ENCODE measurements around the gene MAP4K4. TPM values are rescaled to one million over a fixed set of nuclear protein-coding genes. Genes with fewer than 3 reads are reported as not detected.

Gene MAP4K4
- total RNA-seq, 3 donors from 2014 or later: 26.4 to 54.6 (median 34.2) TPM

- ATAC-seq (no peak), DNase-seq (no peak)
- intact Hi-C loops (cut with DNase I, micrococcal nuclease): no loop called here
- peaks cover 1% of the 10 kb centered on the region for H3K9me3 ChIP-seq
- no peaks in the 10 kb centered on the region for H3K4me1 ChIP-seq (ENCODE audit: low read depth)
- no peak overlapping the region for H3K4me3 ChIP-seq
- TF ChIP-seq, protein P1, sequence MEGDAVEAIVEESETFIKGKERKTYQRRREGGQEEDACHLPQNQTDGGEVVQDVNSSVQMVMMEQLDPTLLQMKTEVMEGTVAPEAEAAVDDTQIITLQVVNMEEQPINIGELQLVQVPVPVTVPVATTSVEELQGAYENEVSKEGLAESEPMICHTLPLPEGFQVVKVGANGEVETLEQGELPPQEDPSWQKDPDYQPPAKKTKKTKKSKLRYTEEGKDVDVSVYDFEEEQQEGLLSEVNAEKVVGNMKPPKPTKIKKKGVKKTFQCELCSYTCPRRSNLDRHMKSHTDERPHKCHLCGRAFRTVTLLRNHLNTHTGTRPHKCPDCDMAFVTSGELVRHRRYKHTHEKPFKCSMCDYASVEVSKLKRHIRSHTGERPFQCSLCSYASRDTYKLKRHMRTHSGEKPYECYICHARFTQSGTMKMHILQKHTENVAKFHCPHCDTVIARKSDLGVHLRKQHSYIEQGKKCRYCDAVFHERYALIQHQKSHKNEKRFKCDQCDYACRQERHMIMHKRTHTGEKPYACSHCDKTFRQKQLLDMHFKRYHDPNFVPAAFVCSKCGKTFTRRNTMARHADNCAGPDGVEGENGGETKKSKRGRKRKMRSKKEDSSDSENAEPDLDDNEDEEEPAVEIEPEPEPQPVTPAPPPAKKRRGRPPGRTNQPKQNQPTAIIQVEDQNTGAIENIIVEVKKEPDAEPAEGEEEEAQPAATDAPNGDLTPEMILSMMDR (IDR thresholded peaks at IDR 0.05): no peak
- no peaks in the 10 kb centered on the region for H3K36me3 ChIP-seq (ENCODE audit: low read depth)
These were observed 19.8 kb upstream of the MAP4K4 start for GRCh38 chr2:101677658-101678057.

- Histone ChIP-seq H3K4me3 (no peak overlapping the region), H3K36me3 (ENCODE audit: low read depth) (no peaks in the 10 kb centered on the region), H3K9me3 (no peaks in the 10 kb centered on the region), H3K4me1 (ENCODE audit: low read depth) (no peaks in the 10 kb centered on the region)
- DNase-seq (no peak), ATAC-seq (no peak)
- TF ChIP-seq, protein P1 (IDR thresholded peaks at IDR 0.05): no peak
- intact Hi-C loops (cut with DNase I, micrococcal nuclease): no loop called here
These were observed 19.1 kb upstream of the MAP4K4 start for GRCh38 chr2:101678379-101678778.

- ATAC-seq (no peak), DNase-seq (no peak)
- intact Hi-C loops (cut with DNase I, micrococcal nuclease): no loop called here
- Histone ChIP-seq H3K36me3 (ENCODE audit: low read depth) (no peaks in the 10 kb centered on the region), H3K4me3 (no peak overlapping the region), H3K4me1 (ENCODE audit: low read depth) (no peaks in the 10 kb centered on the region), H3K9me3 (no peaks in the 10 kb centered on the region)
- TF ChIP-seq, protein P1 (IDR thresholded peaks at IDR 0.05): no peak
These were observed 18.3 kb upstream of the MAP4K4 start for GRCh38 chr2:101679037-101679726.

- Histone ChIP-seq H3K36me3 (ENCODE audit: low read depth) (no peaks in the 10 kb centered on the region), H3K4me3 (no peak overlapping the region), H3K4me1 (ENCODE audit: low read depth) (no peaks in the 10 kb centered on the region), H3K9me3 (no peaks in the 10 kb centered on the region)
- DNase-seq (no peak), ATAC-seq (no peak)
- TF ChIP-seq, protein P1 (IDR thresholded peaks at IDR 0.05): no peak
- intact Hi-C loops (cut with DNase I, micrococcal nuclease): no loop called here
These were observed 17.6 kb upstream of the MAP4K4 start for GRCh38 chr2:101679801-101680487.

DNA sequence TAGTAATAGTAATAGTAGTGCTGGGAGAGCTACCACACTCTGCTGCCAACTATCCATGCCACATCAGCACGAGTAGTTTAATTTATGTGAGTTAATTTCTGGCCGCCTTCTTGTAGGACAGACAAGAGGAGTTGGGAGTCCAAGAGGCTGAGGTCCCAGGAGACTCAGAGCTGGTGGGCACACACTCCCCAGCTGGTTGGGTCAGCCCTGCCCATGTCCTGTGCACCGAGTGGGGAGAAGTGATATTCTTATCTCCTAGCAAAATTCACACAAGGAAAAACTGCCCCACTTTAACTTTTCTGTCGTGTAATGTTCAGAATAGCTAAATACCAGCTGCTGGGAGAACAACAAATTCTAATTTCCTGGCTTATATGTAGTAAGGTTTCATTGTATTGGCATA, 15.2 kb upstream of the MAP4K4 start:
- ATAC-seq: no peak
- Histone ChIP-seq H3K4me1 (ENCODE audit: low read depth) (no peaks in the 10 kb centered on the region), H3K4me3 (no peak overlapping the region), H3K9me3 (no peaks in the 10 kb centered on the region), H3K36me3 (ENCODE audit: low read depth) (no peaks in the 10 kb centered on the region)
- DNase-seq: no peak
- TF ChIP-seq, protein P1 (IDR thresholded peaks at IDR 0.05): no peak
- intact Hi-C loops (cut with DNase I, micrococcal nuclease): no loop called here

All from mucosa of descending colon (tissue), 3 donors.